GM18951 (cell line): ENCODE results near the gene PRSS50.
"Not testable (repeated sequence)": the region's sequence is repeated elsewhere in the genome, so short reads cannot be mapped to it uniquely, and the experiment has no call there.

Experiments
- POLR2A ChIP-seq: IDR thresholded peaks from 4 replicates; pipeline ENCODE4 v1.6.1; 2011; ENCODE audit warnings: mild to moderate bottlenecking; ENCODE audit not compliant: insufficient read length, insufficient read depth; ENCODE audit errors: extremely low read depth
- in situ Hi-C: fragments of 300-500 bp; cut with MboI; formaldehyde crosslinking; loops from one replicate; pipeline ENCODE4 v1.12.0; 2022; ENCODE audit warnings: low sequenced_read_pairs, mixed read lengths, inconsistent platforms; ENCODE audit not compliant: unreplicated experiment

Gene PRSS50

GRCh38 chr3:46717447-46718231 lies at the start of gene PRSS50:
TSS of gene PRSS50 (minus strand) at chr3:46717869. CDS start at chr3:46717824, 45 bp downstream.
- in situ Hi-C loops = loop anchor here (25.0 kb wide), 1 partner anchor 620 kb away; no protein-coding TSS in a partner anchor
- no peak for TF ChIP-seq POLR2A

- no peak for TF ChIP-seq POLR2A
- in situ Hi-C loops = no loop called here
Measured at GRCh38 chr3:46764206-46764605, 46.5 kb upstream of the PRSS50 start.

- in situ Hi-C loops = no loop called here
- no peak for TF ChIP-seq POLR2A
Measured at GRCh38 chr3:46763178-46763577, 45.5 kb upstream of the PRSS50 start.

DNA sequence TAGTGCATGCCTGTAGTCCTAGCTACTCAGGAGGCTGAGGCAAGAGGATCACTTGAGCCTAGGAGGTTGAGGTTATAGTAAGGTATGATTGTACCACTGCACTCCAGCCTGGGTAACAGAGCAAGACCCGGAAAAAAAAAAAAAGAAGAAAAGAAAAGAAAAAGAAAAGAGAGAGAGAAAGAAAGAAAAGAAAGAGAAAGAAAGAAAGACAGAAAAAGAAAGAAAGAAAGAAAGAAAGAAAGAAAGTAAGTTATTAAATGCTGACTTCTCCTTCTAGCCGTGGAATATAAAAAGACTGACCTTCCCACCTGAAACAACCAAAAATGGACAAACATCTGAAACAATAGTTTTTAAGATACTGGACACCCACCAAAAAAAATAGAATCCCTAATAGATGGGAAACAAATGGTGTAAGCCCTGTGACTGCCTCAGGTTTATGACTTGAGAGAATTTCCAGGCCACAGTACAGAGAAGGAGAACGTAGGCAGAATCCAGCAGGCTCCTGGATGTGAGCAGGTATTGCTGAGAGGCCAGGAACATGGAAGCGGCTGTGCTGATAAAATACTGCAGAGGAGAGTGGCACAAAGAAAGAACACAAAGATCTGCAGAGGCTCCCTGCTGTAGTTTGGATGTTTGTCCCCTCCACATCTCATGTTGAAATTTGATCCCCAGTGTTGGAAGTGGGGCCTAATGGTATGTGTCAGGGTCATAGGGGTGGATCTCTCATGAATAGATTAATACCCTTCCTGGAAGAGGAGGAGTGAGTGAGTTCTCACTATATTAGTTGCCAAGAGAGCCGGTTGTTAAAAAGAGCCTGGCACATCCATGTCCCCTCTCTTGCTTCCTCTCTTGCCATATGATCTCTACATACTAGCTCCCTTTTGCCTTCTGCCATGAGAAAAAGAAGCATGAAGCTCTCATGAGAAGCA lies 41.8 kb upstream of the PRSS50 start:
- in situ Hi-C loops = no loop called here
- no peak for TF ChIP-seq POLR2A

- no peak for TF ChIP-seq POLR2A
- in situ Hi-C loops = no loop called here
Measured at GRCh38 chr3:46756642-46757041, 39.0 kb upstream of the PRSS50 start.

DNA sequence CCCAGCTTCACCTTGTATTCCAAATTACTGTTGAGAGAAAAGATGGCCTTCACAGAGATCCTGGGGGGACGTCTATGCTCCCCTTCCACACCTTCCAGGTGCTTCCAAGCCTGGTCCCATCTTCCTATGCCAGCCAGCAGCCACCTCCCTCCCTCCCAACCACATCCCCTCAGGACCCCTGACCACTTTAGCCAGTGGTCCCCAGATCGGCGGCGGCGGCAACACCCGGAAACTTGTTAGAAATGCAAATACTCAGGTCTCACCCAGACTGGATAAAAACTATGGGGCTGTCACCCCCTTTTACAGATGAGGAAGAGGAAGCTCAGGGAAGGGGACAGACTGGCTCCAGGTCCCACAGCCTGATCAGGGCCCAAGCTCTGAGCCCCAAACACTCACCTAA lies 38.0 kb upstream of the PRSS50 start:
- in situ Hi-C loops = no loop called here
- TF ChIP-seq POLR2A = no peak

DNA sequence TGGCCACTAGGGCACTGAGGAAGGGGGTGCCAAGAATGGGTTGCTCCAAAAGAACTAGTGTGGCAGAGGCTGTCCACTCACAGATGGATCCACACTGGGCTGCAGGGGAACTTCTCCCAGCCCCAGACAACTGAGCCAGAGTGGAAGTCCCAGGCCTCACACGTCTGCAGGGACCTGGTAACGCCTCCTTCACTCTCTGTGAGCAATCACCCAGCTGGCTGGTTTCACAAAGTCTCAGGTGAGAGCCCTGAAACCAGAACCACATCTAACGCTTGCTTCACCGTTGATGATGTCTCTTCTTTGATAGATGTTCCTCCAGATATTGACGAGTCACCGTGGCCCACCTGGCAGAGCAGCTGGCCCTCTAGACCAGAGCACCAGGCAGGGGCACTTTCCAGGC lies 35.5 kb upstream of the PRSS50 start:
- in situ Hi-C loops = not testable (repeated sequence)

GRCh38 chr3:46750555-46751038 lies 32.9 kb upstream of the PRSS50 start:
- in situ Hi-C loops = no loop called here

DNA sequence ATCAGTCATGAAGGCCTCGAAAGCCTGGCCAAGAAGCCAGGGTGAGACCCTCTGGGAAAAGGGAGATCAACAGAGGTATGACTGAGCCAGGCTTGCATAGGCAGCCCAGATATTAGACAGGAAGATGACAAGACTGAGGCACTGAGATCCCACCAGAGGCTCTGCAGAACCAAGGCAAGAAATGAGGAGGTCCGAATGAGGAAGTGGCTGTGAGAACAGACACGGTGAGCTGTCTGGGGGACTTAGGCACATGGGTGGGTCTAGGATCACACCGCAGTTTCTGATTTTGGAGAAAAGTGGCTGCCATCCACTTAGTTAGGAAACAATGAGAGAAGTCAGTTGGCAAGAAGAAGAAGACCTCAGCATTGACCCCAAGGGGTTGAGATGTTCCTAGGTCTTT lies 31.5 kb upstream of the PRSS50 start:
- in situ Hi-C loops = no loop called here
- no peak for TF ChIP-seq POLR2A

More at GRCh38 chr3:46750555-46751038, 32.9 kb upstream of the PRSS50 start:
- no peak for TF ChIP-seq POLR2A

DNA sequence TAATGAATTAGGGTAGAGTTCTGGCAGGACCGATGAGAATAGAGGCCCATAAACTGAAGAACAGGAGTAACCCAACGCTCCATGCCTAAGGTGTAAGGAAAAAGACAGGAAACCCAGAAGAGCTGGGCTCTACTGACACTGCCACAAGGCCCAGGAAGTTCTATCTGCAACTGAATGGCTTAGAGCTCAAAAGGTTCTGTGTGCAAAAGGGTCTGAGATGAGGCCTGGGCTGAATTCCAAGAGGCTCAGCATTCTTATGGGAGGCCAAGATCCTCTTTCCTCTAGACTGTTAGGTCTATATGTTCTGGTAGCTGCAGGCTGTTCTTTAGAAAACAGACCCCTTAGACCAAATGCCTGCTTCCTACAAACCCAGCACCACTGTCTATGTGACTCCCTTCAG lies 30.5 kb upstream of the PRSS50 start:
- in situ Hi-C loops = no loop called here
- TF ChIP-seq POLR2A = no peak

DNA sequence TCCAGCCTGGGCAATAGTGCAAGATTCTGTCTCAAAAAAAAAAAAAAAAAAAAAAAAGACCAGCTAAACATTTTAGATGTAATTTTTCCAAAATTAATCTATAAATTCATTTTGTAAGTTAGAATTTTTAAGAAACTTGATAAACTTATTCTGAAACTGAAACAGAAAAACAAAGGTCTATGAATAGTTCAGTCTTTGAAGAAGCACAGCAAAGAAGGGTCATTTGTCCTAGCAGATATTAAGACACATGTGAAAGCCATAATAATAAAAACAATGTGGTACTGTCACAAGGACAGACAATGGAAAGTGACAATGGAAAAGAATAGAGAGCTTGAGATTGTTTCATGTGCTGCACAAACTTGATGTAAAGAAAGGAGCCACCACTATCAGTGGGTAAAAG lies 29.0 kb upstream of the PRSS50 start:
- no peak for TF ChIP-seq POLR2A
- in situ Hi-C loops = no loop called here

- in situ Hi-C loops = no loop called here
- no peak for TF ChIP-seq POLR2A
Measured at GRCh38 chr3:46742992-46743585, 25.4 kb upstream of the PRSS50 start.

- in situ Hi-C loops = not testable (repeated sequence)
Measured at GRCh38 chr3:46739565-46739964, 21.9 kb upstream of the PRSS50 start.
